LNCAP (cell line): Measurements from ENCODE around the gene MLLT11.
A peak's percentile ranks its signal among the peaks of the same experiment; 100 is the strongest.

ENCODE experiments used
- TF ChIP-seq, protein P1 (sequence below): fragments of 450-650 bp; IDR thresholded peaks from 2 replicates; pipeline ENCODE4 v1.5.1; 2017; ENCODE audit warnings: mild to moderate bottlenecking

MLLT11 gene

DNA sequence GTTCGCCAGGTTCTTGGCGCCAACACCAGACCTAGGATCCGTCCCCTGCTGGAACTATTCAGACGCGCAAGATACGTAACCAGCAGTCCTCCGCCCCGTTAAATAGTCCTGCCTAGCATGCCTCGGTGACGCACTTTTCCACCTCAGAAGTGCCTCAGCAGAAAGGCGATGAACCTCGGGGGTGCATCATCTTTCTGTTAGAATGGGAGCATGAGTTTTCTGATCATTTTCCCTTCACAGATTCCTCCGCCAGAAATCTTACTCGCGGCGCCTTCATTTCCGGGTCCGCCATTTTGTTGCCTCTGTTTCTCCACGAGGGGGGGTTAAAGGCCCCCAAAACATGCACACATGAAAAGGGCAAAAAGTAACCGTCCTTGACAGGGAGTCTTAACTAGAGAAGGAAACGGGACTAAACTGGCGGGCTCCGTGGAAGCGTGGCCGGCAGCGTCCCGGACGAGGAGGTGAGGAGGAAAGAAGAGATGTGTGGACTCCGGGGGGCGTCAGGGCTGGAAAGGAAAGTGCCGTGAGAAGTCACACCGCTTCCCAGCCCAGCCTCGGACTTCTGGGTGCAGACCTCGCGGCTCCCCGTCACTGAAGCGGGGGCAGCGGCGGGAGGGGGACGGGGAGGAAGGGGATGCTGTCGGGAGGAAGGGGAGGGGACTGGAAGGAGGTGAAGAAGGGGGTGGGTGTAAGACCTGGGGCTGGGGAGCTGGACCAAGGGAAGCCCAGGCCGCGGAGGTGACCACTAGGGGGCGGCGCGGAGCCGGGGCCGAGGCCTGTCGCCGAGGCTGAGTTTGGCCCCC lies 10.5 kb downstream of the MLLT11 start, which contains the start of gene GABPB2:
Gene GABPB2, plus strand, starts transcription at position 288 of the 803 bp plus-strand sequence. CDS start 17,429 bp downstream, outside the sequence.
- TF ChIP-seq, protein P1, sequence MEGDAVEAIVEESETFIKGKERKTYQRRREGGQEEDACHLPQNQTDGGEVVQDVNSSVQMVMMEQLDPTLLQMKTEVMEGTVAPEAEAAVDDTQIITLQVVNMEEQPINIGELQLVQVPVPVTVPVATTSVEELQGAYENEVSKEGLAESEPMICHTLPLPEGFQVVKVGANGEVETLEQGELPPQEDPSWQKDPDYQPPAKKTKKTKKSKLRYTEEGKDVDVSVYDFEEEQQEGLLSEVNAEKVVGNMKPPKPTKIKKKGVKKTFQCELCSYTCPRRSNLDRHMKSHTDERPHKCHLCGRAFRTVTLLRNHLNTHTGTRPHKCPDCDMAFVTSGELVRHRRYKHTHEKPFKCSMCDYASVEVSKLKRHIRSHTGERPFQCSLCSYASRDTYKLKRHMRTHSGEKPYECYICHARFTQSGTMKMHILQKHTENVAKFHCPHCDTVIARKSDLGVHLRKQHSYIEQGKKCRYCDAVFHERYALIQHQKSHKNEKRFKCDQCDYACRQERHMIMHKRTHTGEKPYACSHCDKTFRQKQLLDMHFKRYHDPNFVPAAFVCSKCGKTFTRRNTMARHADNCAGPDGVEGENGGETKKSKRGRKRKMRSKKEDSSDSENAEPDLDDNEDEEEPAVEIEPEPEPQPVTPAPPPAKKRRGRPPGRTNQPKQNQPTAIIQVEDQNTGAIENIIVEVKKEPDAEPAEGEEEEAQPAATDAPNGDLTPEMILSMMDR: peak; percentile 95

DNA sequence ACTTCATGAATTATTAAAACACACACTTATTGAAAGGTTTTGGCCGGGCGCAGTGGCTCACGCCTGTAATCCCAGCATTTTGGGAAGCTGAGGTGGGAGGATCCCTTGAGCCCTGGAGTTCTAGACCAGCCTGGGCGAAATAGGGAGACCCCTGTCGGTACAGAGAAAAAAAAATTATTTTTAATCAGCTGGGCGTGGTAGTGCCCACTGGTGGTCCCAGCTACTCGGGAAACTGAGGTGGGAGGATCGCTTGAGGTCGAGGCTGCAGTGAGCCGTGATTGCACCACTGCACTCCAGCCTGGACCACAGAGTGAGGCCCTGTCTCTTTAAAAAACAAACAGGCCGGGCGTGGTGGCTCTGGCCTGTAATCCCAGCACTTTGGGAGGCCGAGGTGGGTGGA lies 12.0 kb downstream of the MLLT11 start:
- TF ChIP-seq, protein P1: no peak

DNA sequence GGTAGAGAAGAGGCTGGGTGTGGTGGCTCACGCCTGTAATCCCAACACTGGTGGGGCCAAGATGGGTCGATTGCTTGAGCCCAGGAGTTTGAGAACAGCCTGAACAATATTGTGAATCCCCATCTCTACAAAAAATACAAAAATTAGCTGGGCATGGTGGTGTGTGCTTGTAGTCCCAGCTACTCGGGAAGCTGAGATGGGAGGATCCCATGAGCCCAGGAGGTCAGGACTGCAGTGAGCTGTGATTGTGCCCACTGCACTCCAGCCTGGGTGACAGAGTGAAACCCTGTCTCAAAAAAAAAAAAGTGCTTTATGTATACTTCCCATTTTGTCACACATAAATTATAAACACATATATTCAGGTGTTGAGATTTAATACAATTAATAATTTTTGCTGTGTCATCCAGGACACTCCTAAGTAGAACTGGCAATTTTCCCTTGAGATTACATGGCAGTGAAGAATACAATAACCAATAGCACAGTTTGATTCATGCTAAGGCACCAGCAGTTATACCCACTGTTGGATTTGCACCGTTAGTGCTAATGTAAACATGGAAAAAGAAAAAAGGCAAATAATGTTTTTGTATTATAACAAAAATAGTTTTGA lies 25.9 kb downstream of the MLLT11 start:
- TF ChIP-seq, protein P1: no peak

DNA sequence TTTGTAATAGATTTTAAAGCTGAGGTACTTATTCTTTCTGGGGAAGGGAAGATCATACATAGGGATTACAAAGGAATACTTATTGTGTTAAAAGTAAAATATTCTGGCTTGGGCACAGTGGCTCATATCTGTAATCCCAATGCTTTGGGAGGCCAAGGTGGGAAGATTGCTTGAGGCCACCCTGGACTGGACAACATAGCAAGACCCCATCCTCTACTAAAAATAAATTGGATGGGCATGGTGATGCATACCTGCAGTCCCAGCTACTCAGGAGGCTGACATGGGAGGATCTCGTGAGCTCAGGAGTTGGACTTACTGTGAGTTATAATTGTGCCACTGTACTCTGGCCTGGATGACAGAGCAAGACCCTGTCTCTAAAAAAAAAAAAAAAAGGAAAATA lies 37.9 kb downstream of the MLLT11 start:
- TF ChIP-seq, protein P1: no peak

DNA sequence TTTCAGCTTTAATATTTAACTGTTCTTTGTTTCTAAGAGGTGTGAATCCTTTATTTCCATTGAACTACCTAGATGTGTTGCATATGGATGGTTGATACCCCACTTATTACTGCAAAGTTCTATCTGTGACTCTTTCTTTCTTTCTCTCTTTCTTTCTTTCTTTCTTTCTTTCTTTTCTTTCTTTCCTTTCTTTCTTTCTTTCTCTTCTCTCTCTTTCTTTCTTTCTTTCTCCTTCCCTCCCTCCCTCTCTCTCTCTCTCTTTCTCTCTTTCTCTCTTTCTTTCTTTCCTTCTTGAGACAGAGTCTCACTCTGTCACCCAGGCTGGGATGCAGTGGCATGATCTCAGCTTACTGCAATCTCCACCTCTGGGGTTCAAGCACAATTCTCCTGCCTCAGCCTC lies 44.4 kb downstream of the MLLT11 start:
- TF ChIP-seq, protein P1: no peak

DNA sequence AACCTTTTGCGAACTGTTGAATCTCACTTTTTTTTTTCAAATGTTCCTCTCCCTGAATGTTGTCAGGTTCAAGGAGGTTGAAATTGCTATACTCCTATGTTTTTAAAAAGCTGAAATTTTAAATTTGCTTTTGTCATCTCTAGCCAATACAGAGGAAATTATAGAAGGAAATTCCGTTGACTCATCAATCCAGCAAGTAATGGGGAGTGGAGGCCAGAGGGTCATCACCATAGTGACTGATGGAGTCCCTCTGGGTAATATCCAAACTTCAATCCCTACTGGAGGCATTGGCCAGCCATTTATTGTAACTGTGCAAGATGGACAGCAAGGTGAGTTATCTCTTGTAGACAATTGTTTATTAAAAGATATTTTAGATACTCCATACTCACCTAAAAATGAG lies 46.7 kb downstream of the MLLT11 start:
- TF ChIP-seq, protein P1: no peak

DNA sequence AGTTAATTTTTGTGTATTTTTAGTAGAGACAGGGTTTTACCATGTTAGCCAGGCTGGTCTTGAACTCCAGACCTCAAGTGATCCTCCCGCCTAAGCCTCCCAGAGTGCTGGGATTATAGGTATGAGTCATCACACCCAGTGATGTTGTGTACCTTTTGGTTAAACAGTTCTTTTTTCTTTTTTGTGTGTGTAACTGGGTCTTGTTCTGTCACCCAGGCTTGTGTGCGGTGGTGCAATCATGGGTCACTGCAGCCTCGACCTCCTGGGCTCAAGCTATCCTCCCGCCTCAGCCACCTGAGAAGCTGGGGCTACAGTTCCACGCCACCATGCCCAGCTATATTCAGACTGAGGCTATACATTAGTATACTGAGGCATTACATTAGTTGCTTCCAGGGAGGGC lies 48.1 kb downstream of the MLLT11 start:
- TF ChIP-seq, protein P1: no peak
